Measurements from ENCODE around the gene STARD7.
A peak's percentile ranks its signal among the peaks of the same experiment; 100 is the strongest.
"Not testable (repeated sequence)": the region's sequence is repeated elsewhere in the genome, so short reads cannot be mapped to it uniquely, and the experiment has no call there.

The STARD7 gene

DNA sequence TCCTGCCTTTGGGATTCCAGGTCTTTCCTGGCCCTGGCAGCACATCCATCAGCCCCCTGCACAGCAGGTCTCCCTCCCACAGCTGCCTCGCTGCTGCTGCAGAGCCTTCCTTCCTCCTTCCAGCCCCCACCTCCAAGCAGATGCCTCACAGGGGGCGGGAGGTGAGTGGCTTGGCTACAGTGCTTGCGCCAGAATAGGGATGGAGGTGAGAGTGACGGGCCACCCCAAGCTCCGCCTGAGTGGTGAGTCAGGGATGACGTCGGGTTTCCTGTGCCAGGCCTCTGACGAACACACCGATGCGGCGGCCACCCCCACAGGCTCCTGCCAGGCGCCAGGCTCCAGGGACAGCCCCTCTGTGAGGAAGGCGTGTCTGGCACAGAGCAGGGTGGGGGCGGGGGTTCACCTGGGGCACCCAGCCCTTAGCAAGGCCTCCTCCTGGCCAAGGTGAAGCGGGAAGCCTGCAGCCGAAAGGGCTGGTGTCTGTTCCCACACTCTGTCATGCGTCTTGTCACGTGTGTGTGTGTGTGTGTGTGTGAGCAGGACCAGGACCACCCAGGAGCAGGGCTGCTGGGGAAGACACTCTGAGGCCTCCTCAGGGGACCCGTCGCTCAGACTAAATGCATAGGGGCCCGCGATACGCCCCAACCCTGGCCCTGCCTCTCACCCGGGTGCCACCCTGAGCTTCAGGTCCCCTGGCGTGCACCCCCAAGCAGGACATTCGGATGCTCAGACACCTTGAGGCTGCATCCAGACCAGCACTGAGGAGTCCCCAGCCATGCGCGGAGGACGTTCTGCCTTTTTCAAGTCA lies 60.0 kb downstream of the STARD7 start:
- peak; percentile 96 to 98 for DNase-seq (ENCODE audit: low read depth in 2 of 2)

DNA sequence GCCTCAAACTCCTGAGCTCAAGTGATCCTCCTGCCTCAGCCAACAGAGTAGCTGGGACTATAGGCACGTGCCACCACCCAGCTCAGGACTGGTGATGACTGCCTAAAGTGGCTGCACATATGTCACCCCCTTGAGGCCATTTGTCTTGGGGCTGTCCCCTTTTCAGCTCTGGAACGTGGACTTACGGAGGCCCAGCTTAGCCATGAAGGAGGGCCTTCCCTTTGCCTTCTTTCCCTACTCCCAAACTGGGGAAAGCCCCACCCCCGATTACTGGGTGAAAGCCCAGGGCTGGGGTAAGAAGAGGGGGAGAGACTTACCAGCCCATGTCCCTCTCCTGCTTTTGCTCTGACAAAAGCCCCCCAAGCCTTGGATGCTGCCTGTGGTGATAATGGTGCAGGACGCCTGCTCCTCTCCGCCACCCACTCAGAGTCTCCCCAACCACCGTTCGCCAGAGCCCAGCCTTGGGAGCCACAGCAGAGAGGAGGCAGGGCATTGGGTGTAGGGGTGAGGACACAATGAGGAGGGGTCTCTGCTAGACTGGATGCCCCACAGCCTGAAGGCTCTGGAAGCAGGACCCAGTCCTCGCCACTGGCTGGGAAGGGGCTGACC lies 60.9 kb downstream of the STARD7 start:
- no peak for DNase-seq (ENCODE audit: low read depth in 2 of 2)

DNA sequence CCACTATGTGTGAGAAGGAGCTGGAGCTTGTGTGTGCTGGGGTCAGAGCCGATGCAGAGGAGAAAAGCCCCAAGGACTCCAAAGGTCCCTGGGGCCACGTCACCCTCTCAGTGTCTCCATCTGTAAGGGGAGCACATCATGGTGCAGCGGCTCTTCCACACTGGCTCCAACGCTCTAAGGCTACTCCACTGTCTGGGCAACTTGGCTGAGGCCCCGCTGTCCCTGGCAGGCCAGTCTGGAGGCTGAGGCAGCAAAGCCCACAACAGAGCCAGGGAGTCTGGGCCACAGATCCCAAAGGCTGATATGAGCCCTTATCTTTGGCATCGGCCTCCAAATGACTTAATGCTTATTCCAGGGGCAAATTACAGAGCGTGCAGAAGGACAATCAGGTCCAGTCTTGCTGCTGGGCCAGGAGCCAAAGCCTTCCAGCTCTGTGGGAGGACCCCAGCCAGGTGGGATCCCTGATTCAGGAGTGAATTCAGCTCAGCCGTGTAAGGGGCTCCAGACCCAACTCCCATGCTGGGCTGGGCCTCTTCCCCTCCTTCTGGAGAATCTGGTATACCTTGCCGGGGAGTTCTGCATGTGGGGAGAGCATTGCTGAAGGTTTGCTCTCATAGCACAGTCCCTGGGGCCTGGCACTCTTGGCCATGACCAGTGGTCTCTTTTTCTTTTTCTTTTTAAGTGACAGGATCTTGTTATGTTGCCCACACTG lies 61.6 kb downstream of the STARD7 start:
- no peak for DNase-seq (ENCODE audit: low read depth in 2 of 2)

DNA sequence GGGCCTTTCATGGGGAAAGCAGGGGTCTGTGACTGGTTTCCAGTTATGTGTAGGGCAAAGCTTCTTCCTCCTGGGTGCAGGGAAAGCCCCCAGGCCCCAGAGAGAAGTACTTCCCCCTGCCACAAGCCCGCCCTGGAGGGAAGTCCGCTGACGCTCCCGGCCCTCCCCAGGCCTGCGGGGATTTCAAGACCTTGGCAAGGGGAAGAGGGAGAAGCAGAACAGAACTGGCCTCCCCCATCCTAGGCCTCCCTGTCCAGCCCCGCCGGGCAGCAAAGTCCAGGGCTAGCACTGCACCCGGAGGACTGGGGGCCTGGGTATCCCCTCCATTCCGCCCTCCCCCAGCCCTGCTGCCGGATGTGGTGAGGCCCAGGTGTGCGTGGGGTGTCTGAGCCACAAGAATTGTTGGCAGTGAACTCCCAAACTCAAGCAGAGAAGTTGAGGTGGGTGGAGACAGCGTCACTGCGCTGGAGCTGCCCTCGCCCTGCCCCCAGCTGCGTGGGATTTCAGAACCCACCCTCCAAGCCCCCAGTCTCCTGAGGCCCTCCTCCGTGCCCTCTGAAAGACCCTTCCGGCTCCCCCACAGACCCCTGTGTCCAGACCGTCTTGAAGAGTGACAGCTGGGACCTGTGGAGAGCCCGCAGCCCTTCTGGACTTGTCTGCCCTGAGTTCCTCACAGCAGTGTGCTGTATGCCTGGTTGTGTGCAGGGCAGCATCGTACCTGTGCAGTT lies 62.3 kb downstream of the STARD7 start:
- DNase-seq (ENCODE audit: low read depth in 2 of 2) = peak; percentile 79 to 86

DNA sequence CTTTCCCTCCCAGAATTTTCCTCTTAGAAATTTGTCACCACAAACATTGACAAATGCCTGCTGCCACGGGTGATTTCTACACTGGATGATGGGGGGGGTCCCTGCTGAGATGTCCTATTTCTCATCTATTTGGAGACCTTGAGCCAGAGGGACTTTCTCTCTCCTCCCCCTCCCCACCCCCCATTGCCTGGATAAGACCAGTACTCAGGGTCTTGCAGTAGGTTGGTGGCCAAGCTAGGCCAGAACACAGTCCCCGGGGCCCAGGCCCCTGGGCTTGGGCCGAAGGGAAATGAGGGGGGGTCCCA lies 62.8 kb downstream of the STARD7 start:
- no peak for DNase-seq (ENCODE audit: low read depth in 2 of 2)

DNA sequence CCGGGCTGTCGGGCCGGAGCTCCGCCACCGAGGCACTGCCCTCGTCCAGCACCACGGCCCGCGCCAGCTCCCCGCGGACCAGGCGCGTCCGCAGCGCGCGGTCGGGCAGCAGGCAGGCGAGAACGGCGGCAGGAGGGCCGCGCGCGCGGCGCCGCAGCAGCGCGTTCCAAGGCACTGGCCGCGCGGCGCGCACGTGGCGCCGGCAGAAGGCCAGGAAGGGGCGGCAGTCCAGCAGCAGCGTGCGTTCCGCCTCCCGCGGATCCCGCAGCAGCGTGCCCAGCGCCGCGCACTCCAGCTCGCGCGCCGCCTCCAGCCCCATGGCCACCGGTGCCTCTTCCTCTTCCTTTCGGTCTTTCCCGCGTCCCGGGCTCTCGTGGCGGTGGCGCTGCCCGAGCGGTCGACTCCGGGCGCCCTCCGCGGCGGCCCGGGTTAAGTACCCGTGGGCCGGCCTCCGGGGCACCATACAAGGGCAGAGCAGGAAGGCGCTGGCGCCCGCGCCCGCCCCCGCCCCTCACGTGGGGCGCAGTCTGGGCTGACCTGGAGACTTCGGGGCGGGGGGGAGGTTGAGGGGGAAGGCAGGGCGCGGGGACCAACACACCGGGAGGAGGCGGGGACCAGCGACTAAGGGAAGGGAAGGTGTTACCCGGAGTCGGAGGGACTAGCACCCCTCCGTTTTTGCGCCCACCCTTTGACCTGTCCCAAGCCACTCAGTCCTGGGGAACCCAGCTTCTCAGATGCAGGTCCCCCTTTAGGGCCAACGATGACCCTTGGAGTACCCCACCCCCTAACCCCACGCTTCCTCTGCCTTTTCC lies 63.4 kb downstream of the STARD7 start, which contains the start of gene DUSP2:
TSS of gene DUSP2 (minus strand) at position 405 of the 812 bp plus-strand sequence. CDS start at position 319, 86 bp downstream.
- DNase-seq (ENCODE audit: low read depth in 2 of 2) = peak; percentile 87 to 92

DNA sequence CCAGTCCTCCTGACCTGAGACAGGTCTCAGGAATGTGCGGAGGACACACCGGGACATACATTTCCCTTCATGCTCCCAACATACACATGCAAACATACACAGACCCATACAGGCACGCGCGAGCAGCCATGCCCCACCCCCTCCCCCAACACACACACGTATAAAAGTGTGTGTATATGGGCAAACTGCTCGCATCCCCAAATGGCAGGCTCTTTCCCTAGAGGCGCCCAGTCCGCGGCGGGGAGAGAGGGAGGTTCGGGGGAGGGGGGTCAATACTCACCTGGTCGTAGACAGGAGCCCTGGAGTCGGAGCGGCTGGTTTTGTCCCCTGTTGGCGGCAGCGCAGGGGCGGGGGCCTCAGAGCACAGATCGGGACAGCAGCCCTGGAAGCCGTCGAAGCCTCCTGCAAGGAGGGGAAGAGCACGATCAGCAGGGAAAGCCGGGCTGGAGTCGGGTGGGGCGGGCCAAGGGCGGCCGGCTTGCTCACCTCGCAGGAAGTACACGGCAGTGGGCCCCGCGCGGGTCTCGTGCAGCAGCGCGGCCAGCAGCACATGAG lies 64.1 kb downstream of the STARD7 start:
- no peak for DNase-seq (ENCODE audit: low read depth in 2 of 2)

DNA sequence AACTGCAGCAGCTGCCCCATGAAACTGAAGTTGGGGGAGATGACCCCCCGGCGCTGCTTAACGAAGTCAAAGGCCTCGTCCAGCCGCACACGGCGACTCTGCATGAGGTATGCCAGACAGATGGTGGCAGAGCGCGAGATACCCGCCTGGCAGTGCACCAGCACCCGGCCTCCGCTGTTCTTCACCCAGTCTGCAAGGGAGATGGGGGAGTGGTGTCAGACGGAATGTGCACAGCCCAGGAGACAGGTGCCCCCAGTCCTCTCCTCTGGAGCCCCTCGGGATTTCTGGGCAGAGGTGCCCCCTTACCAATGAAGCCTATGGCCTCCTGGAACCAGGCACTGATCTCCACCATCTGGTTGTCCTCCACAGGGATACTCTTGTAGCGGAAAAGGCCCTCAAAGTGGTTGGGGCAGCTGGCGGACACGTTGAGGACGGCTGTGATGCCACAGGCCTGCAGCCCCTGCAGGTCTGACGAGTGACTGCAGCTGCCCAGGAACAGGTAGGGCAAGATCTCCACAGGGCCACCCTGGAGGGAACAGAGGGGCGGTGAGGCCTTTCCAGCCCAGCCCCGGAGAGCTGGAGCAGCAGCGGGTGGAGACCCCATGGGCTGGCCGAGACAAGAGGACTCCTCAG lies 64.7 kb downstream of the STARD7 start:
- no peak for DNase-seq (ENCODE audit: low read depth in 2 of 2)

DNA sequence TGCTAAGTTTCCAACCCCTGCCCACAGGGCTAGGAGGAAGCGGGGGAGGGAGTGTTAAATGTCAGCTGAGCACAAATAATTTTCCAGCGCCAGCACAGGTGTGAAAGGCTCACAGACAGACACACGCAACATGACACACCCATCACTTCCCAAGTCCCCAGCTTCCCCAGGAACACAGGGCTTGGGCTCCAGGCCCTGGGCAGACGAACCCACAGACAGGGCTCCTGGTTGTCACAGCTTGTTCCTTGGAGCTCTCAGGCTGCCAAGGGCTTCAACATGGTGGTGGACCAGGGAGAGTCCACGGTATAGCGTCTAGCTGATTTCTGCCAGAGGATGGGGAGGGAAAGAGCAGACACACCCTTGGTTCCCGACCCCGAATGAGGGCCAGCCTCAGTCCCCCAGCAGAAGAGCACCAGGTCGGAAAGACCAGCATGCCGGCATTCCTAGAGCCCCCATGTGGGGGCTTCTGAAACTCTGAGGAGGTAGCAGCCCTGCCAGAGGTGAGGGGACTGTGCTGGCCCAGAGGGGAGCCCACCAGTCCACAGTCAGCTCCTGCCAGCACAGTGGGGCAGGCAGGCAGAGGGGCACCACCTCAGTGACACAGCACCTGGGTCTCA lies 65.3 kb downstream of the STARD7 start:
- no peak for DNase-seq (ENCODE audit: low read depth in 2 of 2)

DNA sequence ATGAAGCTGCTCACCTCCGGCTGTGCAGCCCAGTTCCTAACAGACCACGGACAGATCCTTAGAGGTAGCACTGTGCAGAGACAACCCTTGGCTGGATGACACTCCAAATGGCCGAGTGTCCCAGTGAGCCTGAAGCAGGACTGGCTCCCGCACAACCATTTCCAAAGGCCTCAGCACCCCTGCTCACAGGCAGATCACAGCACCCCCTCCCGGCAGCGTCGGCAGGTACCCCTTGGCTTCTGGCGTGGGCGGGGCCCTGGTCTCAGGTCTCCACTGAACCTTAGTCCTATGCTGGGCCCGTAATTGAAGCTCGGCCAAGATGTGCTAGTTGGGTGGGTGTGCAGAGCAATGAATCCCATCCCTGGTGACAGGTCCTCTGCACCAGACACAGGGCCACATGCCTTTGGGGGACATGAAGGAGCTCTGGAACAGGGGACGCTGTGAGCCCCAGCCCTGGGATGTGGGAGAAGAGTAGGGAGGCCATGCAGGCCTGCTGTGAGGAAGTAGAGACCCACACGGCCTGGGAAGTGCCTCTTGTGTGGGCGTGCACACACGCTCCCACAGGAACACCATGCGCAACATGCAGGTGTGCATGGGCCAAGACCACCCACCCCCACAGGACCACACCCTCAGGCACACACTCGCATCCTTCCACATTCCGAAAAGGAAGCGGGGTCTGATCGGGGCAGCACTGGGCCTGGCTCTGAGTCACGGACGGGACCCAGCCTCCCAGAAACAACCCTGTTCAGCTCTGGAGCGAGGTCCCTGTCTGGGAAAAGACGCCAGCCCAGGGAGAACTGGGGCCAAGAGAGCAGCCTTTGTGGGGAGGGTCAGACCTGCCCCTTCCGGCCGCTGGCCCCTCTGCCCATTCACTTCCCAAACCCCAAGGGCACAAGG lies 66.2 kb downstream of the STARD7 start:
- DNase-seq (ENCODE audit: low read depth in 2 of 2) = peak in 1 of 2 donors; percentile 74

DNA sequence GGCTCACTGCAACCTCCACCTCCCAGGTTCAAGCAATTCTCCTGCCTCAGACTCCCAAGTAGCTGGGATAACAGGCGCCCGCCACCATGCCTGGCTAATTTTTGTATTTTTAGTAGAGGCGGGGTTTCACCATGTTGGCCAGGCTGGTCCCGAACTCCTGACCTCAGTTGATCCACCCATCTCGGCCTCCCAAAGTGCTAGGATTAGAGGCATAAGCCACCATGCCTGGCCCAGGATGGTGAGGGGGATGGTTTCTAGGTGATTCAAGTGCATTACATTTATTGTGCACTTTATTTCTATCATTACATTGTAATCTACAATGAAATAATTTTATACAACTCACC lies 67.0 kb downstream of the STARD7 start:
- DNase-seq (ENCODE audit: low read depth in 2 of 2) = not testable (repeated sequence)

DNA sequence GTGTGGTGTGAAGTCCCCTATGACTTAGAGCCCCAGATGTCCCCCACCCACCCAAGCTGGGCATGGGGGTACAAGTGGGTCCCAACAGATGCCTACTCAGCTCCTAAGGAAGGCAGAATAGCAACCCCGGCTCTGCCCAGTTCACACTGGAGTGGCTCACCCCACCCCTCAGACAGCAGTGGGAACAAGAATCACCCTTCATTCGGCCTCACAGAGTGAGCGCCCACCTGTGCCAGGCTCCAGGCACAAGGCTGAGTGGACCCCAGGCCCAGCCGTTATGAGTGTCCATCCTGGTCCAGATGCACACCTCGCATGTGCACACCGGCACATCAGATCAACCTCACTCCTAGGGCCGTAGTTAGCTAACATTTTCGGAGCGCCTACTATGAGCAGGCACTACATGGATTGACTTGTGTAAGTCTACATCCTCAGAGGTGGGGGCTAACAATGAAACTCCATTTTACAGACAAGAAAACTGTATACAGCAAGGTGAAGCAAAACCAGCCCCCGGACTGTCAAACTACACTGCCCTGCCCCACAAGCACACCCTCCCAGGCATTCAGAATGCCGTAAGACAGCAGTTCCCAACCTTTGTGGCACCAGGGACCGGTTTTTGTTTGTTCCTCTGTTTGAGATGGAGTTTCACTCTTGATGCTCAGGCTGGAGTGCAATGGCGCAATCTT lies 67.5 kb downstream of the STARD7 start:
- no peak for DNase-seq (ENCODE audit: low read depth in 2 of 2)

DNA sequence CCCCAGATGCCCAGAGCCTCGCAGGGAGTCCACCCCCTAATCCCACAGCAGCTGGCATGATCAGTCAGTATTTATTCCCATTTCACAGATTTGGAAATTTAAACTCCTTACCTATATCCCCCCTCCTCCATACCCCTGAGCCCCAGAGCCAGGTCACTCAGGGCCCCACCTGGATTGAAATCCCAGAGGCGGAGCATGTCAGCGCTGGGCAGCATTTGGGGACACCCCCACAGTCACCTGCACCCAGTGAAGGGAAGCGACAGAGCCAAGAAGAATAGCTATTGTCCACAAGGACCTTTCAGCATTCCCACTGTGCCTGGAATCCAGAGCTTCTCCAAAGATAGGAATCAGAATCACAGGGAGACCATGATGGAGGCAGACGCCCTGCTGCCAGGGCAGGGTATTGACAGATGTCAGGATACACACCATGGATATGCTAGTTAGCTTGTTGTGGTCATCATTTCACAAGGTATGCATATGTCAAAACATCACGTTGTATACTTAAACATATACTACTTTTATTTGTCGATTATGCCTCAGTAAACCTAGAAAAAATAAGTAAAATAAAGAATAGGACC lies 69.4 kb downstream of the STARD7 start:
- DNase-seq (ENCODE audit: low read depth in 2 of 2) = no peak

DNA sequence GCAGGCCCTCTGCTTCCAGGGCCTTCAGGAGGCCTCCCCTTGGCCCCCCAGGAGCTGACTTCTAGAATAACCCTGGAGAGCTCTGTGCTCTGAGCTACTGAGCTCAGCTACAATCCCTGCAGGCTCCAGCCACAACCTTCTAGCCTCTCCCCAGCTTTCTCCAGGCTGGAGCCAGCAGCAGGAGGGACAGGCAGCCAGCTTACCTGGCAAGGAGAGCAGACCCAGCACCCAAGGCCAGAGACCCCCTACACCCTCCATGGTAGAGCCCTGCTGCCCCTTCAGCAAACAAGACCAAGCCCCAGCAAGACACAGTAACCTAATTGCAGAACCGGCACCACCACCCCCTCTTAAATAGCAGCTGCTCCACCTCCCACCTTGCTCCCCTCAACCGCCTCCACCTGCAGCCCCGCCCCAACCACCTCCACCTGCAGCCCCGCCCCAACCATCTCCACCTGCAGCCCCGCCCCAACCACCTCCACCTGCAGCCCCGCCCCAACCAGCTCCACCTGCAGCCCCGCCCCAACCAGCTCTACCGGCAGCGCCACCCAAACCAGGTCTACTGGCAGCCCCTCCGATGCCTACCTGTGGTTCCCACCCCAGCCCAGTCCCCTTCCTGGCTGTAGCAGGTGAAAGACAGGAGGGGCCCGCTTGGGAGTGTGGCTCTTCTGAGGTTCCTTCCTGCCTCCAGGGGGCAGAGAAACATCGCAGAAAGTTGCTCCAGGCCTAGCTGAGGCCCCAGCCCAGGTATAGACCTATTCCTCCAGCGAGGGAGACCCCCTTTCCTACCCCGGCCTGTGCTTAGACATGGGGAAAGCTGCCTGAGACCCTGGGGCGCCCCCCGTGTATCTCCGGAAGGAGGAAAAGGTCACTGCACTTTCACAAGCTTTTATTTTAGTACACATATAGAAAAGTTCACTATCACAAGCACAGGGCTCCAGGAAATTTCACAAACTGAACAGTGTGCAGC lies 70.2 kb downstream of the STARD7 start, which contains the start of gene ASTL:
TSS of gene ASTL (minus strand) at position 324 of the 967 bp plus-strand sequence. CDS start at position 258, 66 bp downstream.
- no peak for DNase-seq (ENCODE audit: low read depth in 2 of 2)

DNA sequence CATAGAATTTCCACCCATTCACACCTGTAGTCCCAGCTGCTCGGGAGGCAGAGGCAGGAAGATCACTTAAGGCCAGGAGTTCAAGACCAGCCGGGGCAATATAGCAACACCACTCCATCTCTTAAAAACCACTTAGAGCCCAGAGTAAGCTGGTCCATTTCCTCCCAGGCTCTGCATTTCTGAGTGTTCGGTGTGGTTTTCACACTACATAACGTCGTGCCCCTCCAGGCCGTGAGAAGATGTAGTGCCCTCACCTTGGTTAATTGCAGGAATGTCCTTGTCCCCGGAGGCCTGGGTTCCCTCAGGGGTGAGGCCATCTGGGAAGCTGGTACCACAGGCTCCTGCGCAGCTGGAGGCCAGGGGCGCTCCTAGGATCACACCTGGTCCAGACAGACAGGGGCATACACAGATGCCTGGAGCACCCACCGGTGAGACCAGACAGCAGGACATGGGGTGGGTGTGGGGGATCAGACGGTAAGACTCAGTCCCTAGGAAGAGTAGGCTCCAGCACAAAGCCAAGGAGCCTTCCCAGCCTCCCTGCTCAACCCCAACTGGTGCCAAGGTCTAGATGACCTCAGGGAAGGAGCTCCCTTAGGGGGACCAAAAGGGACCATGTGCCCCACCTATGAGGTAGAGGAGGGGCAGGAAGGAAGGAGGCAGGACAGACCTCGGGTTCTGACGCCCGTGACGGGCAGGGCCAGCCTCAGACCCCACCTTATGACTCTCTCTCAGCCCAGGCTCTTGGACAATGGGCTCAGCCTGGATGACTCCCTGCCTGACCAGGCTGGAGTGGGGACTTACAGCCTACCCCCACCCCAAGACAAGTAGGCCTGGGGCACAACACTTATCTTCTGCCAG lies 71.1 kb downstream of the STARD7 start:
- DNase-seq (ENCODE audit: low read depth in 2 of 2) = no peak
